T-helper 2 cell treated with Interferon-gamma antibody and Interleukin-4, amounts not matched to agents 5 μg/mL and 100 μg/mL, for 36 hours (primary cell): ENCODE data around the gene ITIH1.
A peak's percentile ranks its signal among the peaks of the same experiment; 100 is the strongest.

Experiments used
- DNase-seq: peaks from one replicate; pipeline ENCODE4 v3.0.0; 2021; ENCODE audit warnings: low spot score
- H3K27ac Mint-ChIP-seq: one replicate; pipeline ENCODE4 v1.8.0; 2021; ENCODE audit warnings: mild to moderate bottlenecking, mixed read lengths
- H3K27me3 Mint-ChIP-seq: one replicate; pipeline ENCODE4 v1.8.0; 2021; ENCODE audit warnings: low read depth, mixed read lengths
- H3K36me3 Mint-ChIP-seq: one replicate; pipeline ENCODE4 v1.8.0; 2021; ENCODE audit warnings: low read depth, mixed read lengths
- H3K4me1 Mint-ChIP-seq: one replicate; pipeline ENCODE4 v1.8.0; 2021; ENCODE audit warnings: low read depth, mixed read lengths
- H3K4me3 Mint-ChIP-seq: one replicate; pipeline ENCODE4 v1.8.0; 2022; ENCODE audit warnings: mild to moderate bottlenecking, moderate library complexity, mixed read lengths
- H3K9me3 Mint-ChIP-seq: one replicate; pipeline ENCODE4 v1.8.0; 2021; ENCODE audit warnings: mixed read lengths

The ITIH1 gene

DNA sequence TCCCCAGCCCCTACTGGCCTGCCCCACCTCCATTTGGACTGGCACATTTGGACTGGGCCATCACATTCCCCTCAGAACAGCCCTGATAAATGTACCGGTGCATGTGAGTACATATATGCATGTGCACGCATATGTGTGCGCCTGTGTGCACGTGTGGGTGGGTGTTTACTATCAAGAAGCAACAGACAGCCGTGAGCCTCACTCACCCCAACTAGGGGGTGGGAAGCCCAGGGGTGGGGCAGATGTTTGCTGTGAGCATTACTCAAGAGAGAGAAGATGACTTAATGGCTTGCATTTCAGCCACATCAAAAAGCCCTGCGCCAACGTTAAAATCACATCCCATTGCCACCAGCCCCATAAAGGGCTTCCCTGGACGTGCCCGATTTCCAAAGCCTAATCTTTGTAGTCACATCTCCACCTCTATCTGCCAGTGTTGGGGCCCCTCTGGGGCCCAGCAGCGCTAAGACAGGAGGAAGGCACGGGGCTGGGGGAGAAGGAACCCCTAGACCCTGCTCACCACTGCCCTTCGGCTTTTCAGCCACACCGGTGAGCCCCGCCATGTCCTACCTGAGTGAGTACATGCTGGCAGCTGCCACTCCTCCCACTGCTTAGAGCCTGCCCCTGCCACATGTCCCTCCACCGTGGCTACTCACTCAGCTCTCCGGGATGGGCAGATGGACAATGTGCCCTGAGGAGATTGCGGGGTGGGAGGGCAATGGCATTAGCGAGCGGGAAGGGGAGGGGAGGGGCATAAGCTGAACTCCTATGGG is 28.1 kb downstream of the ITIH1 start:
- no peak for DNase-seq
- Mint-ChIP-seq H3K4me1 (peaks cover 4% of the 10 kb centered on the region), H3K4me3 (no peak overlapping the region), H3K36me3 (no peaks in the 10 kb centered on the region), H3K27me3 (no peaks in the 10 kb centered on the region), H3K9me3 (no peaks in the 10 kb centered on the region), H3K27ac (no peak overlapping the region)

- H3K4me3 Mint-ChIP-seq = no peak overlapping the region
- no peak for DNase-seq
- peaks cover 4% of the 10 kb centered on the region for H3K4me1 Mint-ChIP-seq
- no peaks in the 10 kb centered on the region for H3K36me3 Mint-ChIP-seq
- H3K27me3 Mint-ChIP-seq = no peaks in the 10 kb centered on the region
- no peaks in the 10 kb centered on the region for H3K9me3 Mint-ChIP-seq
- no peak overlapping the region for H3K27ac Mint-ChIP-seq
Measured at GRCh38 chr3:52809149-52809548, 31.8 kb downstream of the ITIH1 start.

DNA sequence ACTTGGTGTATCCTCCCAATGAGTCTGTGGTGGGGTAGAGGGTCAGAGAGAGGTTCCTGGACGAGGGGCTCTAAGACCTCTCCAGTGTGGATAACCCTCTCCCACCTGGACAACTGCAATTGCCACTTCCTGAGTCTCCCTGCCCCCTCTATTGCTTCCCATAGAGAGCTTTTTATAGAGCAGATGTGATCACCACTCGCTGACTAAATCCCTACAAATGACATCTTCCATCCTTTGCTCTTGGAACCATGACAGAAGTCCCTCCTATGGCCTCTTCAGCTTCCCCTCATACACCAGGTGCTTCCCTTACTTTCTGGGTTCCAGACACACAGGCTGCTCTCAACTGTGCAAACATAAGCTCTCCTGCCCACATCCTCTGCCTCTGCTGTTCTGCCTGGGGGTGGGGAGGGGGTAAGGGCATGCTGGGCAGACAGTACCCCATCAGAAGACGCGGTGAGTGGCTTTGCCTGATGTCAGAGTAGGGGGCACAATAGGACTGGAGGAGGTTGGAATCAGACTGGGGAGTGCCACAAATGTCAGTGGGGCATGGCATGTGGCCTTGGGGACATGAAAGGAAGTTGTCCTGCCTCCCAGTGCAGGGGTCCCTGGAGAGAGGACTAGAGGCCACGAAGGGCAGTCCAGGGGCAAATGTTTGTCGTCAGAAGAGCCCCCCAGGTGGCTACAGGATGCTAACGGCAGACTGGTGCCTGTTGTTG is 32.4 kb downstream of the ITIH1 start:
- H3K27me3 Mint-ChIP-seq = no peaks in the 10 kb centered on the region
- DNase-seq = no peak
- no peaks in the 10 kb centered on the region for H3K36me3 Mint-ChIP-seq
- H3K27ac Mint-ChIP-seq = no peak overlapping the region
- no peak overlapping the region for H3K4me3 Mint-ChIP-seq
- peaks cover 4% of the 10 kb centered on the region for H3K4me1 Mint-ChIP-seq
- no peaks in the 10 kb centered on the region for H3K9me3 Mint-ChIP-seq

- DNase-seq = no peak
- H3K27ac Mint-ChIP-seq = no peak overlapping the region
- H3K4me3 Mint-ChIP-seq = no peak overlapping the region
- H3K4me1 Mint-ChIP-seq = peaks cover 4% of the 10 kb centered on the region
- no peaks in the 10 kb centered on the region for H3K9me3 Mint-ChIP-seq
- no peaks in the 10 kb centered on the region for H3K27me3 Mint-ChIP-seq
- H3K36me3 Mint-ChIP-seq = no peaks in the 10 kb centered on the region
Measured at GRCh38 chr3:52810923-52811322, 33.5 kb downstream of the ITIH1 start.

DNA sequence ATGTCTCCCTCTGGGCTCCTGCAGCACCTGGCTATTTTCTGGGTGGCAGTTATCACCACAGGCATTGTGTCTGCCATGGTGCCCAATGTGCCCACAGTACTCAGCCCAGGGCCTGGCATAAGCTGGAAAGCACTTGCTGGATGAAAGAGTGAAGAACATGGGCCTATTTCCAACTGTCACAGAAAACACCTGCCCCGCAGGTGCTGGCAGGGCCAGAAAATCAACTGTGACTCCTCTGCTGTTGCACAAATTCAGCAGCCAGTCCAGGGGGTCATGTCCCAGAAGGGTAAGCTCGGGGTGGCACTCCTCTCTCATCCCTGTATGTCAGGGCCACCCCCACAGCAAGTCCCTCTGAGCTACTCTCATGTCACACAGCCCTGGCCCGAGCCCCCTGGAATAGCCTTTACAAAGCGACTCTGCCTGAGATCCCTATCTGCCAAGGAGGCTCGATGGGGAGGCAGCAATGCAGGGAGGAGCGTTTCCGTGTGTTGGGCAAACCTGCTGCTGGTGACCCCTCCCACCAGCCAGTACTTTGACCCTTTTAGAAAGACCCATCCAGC is 34.1 kb downstream of the ITIH1 start:
- no peak for DNase-seq
- peaks cover 4% of the 10 kb centered on the region for H3K4me1 Mint-ChIP-seq
- no peaks in the 10 kb centered on the region for H3K9me3 Mint-ChIP-seq
- H3K36me3 Mint-ChIP-seq = no peaks in the 10 kb centered on the region
- H3K4me3 Mint-ChIP-seq = no peak overlapping the region
- H3K27me3 Mint-ChIP-seq = no peaks in the 10 kb centered on the region
- H3K27ac Mint-ChIP-seq = no peak overlapping the region

GRCh38 chr3:52813810-52814209 is 36.4 kb downstream of the ITIH1 start:
- Mint-ChIP-seq H3K4me3 (no peak overlapping the region), H3K27me3 (no peaks in the 10 kb centered on the region), H3K4me1 (peaks cover 4% of the 10 kb centered on the region), H3K36me3 (no peaks in the 10 kb centered on the region), H3K9me3 (no peaks in the 10 kb centered on the region), H3K27ac (no peak overlapping the region)
- no peak for DNase-seq

GRCh38 chr3:52816199-52816598 is 38.8 kb downstream of the ITIH1 start:
- Mint-ChIP-seq H3K9me3 (no peaks in the 10 kb centered on the region), H3K4me3 (no peak overlapping the region), H3K27me3 (no peaks in the 10 kb centered on the region), H3K36me3 (no peaks in the 10 kb centered on the region), H3K27ac (no peak overlapping the region), H3K4me1 (no peaks in the 10 kb centered on the region)
- no peak for DNase-seq

DNA sequence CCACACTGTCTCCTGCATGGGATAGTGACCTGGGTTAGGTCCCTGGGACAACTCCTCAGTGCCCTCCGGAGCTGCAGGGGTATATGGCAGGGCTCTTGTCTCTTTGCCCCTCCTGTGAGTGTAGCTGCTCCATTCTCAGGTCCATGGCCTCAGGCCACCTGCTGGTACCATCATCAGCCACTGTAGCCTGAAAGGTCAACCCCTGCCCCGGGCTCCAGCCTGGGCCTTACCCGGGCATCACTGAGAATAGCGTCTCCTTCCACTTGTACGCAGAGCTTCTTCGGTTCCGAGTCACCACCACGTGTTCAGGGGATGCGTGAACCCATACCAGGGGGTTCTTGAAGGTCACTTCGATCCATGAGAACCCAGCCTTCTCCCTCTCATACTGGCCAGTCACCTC is 39.3 kb downstream of the ITIH1 start:
- H3K27me3 Mint-ChIP-seq = no peaks in the 10 kb centered on the region
- H3K4me3 Mint-ChIP-seq = no peak overlapping the region
- H3K36me3 Mint-ChIP-seq = no peaks in the 10 kb centered on the region
- no peaks in the 10 kb centered on the region for H3K9me3 Mint-ChIP-seq
- DNase-seq = no peak
- H3K4me1 Mint-ChIP-seq = no peaks in the 10 kb centered on the region
- no peak overlapping the region for H3K27ac Mint-ChIP-seq

DNA sequence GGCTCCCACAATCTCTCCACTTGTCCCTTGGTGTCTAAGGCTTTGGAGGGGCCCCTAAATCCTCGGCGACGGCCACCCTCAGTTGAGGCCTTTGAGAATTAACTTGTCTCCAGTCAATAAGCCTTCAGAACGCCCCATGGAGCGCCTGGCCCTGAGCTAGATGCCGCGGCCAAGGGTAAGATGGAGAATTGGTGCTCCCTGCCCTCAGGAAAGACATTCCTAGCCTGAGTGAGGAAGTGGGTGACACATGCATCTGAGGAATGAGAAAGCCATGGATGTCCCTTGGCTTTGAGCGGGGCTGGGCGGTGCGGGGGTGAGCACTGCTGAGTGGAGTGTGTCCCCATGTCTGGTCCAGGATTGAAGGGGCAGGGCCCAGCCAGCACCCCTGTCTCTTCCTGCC is 39.8 kb downstream of the ITIH1 start:
- no peaks in the 10 kb centered on the region for H3K36me3 Mint-ChIP-seq
- H3K27me3 Mint-ChIP-seq = no peaks in the 10 kb centered on the region
- DNase-seq = no peak
- H3K4me3 Mint-ChIP-seq = no peak overlapping the region
- no peaks in the 10 kb centered on the region for H3K4me1 Mint-ChIP-seq
- H3K27ac Mint-ChIP-seq = no peak overlapping the region
- no peaks in the 10 kb centered on the region for H3K9me3 Mint-ChIP-seq

DNA sequence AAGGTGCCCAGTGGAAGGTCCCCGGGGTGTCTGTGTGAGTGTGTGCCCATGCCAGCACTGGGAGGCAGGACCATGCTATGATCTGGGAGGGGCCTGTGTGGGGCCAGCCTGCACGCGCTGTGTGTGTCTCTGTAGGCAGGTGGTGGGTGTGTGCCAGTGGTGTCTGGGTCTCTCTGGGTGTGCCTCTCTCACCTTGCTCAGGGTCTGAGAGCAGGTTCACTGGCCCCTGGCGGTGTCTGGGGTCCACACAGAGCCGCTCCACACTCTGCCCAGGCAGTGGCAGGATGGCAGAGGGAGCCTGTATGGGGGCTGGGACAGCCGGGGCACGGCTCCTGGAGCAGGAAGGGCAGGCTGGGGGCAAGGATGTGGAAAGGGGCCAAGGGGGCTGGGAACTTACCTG is 40.5 kb downstream of the ITIH1 start:
- no peak for DNase-seq
- H3K27me3 Mint-ChIP-seq = no peaks in the 10 kb centered on the region
- no peaks in the 10 kb centered on the region for H3K9me3 Mint-ChIP-seq
- no peak overlapping the region for H3K4me3 Mint-ChIP-seq
- no peak overlapping the region for H3K27ac Mint-ChIP-seq
- no peaks in the 10 kb centered on the region for H3K4me1 Mint-ChIP-seq
- no peaks in the 10 kb centered on the region for H3K36me3 Mint-ChIP-seq

GRCh38 chr3:52819936-52820335 is 42.5 kb downstream of the ITIH1 start:
- Mint-ChIP-seq H3K4me3 (no peak overlapping the region), H3K4me1 (no peaks in the 10 kb centered on the region), H3K9me3 (no peaks in the 10 kb centered on the region), H3K27ac (no peak overlapping the region), H3K27me3 (no peaks in the 10 kb centered on the region), H3K36me3 (no peaks in the 10 kb centered on the region)
- DNase-seq = no peak

DNA sequence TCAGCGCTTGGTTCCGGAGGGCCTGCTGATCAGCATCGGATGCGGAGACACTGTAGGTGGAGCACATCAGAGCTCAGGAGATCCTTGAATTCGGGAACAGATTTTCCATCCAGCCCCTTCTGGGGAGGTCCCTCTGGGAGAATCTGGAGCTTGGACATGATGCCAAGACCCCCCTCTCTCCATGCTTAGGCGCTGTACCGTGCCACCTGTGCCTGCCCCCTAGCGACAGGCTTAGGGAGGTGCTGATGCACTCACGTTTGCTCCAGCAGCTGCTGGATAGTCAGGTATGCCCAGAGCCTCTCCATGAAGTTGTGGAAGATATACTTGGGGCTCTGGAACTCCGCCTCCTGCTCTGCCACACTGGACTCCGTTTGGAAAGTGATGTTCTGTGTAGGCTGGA is 43.3 kb downstream of the ITIH1 start:
- H3K27ac Mint-ChIP-seq = no peak overlapping the region
- DNase-seq = peak; percentile 7
- H3K9me3 Mint-ChIP-seq = no peaks in the 10 kb centered on the region
- no peaks in the 10 kb centered on the region for H3K4me1 Mint-ChIP-seq
- no peaks in the 10 kb centered on the region for H3K36me3 Mint-ChIP-seq
- no peak overlapping the region for H3K4me3 Mint-ChIP-seq
- H3K27me3 Mint-ChIP-seq = no peaks in the 10 kb centered on the region

GRCh38 chr3:52822363-52822762 is 45.0 kb downstream of the ITIH1 start:
- Mint-ChIP-seq H3K27ac (no peak overlapping the region), H3K9me3 (no peaks in the 10 kb centered on the region), H3K4me1 (no peaks in the 10 kb centered on the region), H3K36me3 (no peaks in the 10 kb centered on the region), H3K4me3 (no peak overlapping the region), H3K27me3 (no peaks in the 10 kb centered on the region)
- DNase-seq = no peak

DNA sequence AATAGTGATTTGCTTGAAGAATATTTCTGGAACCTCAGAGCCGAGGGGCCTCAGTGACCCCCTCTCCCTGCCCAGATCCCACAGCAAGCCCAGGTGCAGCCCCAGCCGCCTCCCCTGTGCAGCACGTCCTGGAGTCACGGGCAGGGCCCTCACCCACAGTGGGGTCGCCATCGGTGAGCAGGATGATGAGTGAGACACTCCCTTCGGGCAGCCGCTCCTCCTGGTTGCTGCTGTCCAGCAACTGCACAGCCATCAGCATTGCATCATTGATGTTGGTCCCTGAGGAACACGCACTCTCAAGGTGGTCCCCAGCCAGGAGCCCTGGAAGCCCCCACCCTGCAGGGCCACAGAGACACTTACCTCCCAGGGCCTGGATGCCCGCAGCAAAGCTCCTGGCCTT is 46.6 kb downstream of the ITIH1 start:
- H3K9me3 Mint-ChIP-seq = no peaks in the 10 kb centered on the region
- H3K36me3 Mint-ChIP-seq = no peaks in the 10 kb centered on the region
- no peak for DNase-seq
- no peaks in the 10 kb centered on the region for H3K27me3 Mint-ChIP-seq
- no peaks in the 10 kb centered on the region for H3K4me1 Mint-ChIP-seq
- H3K27ac Mint-ChIP-seq = no peak overlapping the region
- no peak overlapping the region for H3K4me3 Mint-ChIP-seq
